HEK293 (cell line): ENCODE measurements around the gene UBALD1.

Experiments used
- HOXA7 ChIP-seq: sonication (generic); formaldehyde crosslinking; IDR thresholded peaks from 2 replicates; pipeline ENCODE4 v1.8.1; 2022; ENCODE audit warnings: missing genetic modification reagents, borderline replicate concordance
- IKZF3 ChIP-seq: fragments of 450-650 bp; IDR thresholded peaks from 2 replicates; pipeline ENCODE4 v1.5.0; 2018; ENCODE audit warnings: missing biosample characterization, mild to moderate bottlenecking, missing genetic modification characterization, moderate library complexity
- KLF7 ChIP-seq: fragments of 450-650 bp; formaldehyde crosslinking; IDR thresholded peaks from 2 replicates; pipeline ENCODE4 v1.5.1; 2016; ENCODE audit warnings: missing biosample characterization, missing genetic modification characterization, borderline replicate concordance
- KLF8 ChIP-seq: fragments of 450-650 bp; formaldehyde crosslinking; IDR thresholded peaks from 2 replicates; pipeline ENCODE4 v1.5.1; 2016; ENCODE audit warnings: missing biosample characterization, missing genetic modification characterization
- TCF7L2 ChIP-seq: IDR thresholded peaks from 2 replicates; pipeline ENCODE4 v1.6.1; 2011; ENCODE audit warnings: low read depth, mild to moderate bottlenecking, inconsistent platforms, low read length, moderate library complexity, borderline replicate concordance
- ZBTB20 ChIP-seq: fragments of 450-650 bp; formaldehyde crosslinking; IDR thresholded peaks from 2 replicates; pipeline ENCODE4 v1.5.1; 2016; ENCODE audit warnings: missing biosample characterization, missing genetic modification characterization
- ZBTB8A ChIP-seq: fragments of 450-650 bp; formaldehyde crosslinking; IDR thresholded peaks from 2 replicates; pipeline ENCODE4 v1.5.1; 2016; ENCODE audit warnings: missing biosample characterization, missing genetic modification characterization
- ZNF169 ChIP-seq: fragments of 450-650 bp; formaldehyde crosslinking; IDR thresholded peaks from 2 replicates; pipeline ENCODE4 v1.5.1; 2016; ENCODE audit warnings: missing biosample characterization, missing genetic modification characterization
- ZNF221 ChIP-seq: fragments of 450-650 bp; formaldehyde crosslinking; IDR thresholded peaks from 2 replicates; pipeline ENCODE4 v1.5.1; 2017; ENCODE audit warnings: missing biosample characterization, missing genetic modification characterization, borderline replicate concordance
- ZNF223 ChIP-seq: fragments of 450-650 bp; formaldehyde crosslinking; IDR thresholded peaks from 2 replicates; pipeline ENCODE4 v1.5.1; 2016; ENCODE audit warnings: missing biosample characterization, missing genetic modification characterization
- ZNF248 ChIP-seq: fragments of 450-650 bp; formaldehyde crosslinking; IDR thresholded peaks from 2 replicates; pipeline ENCODE4 v1.5.1; 2017; ENCODE audit warnings: missing biosample characterization, missing genetic modification characterization
- ZNF280D ChIP-seq: fragments of 450-650 bp; formaldehyde crosslinking; IDR thresholded peaks from 2 replicates; pipeline ENCODE4 v1.5.1; 2016; ENCODE audit warnings: missing biosample characterization, missing genetic modification characterization
- ZNF335 ChIP-seq: fragments of 450-650 bp; formaldehyde crosslinking; conservative IDR thresholded peaks from 2 replicates; pipeline ENCODE4 v1.5.1; 2016; ENCODE audit warnings: missing biosample characterization, missing genetic modification characterization
- ZNF341 ChIP-seq: fragments of 450-650 bp; formaldehyde crosslinking; IDR thresholded peaks from 2 replicates; pipeline ENCODE4; 2016; ENCODE audit warnings: low read depth, missing biosample characterization, missing genetic modification characterization
- ZNF350 ChIP-seq: fragments of 450-650 bp; formaldehyde crosslinking; IDR thresholded peaks from 2 replicates; pipeline ENCODE4 v1.5.0; 2017; ENCODE audit warnings: missing biosample characterization, mild to moderate bottlenecking, missing genetic modification characterization
- ZNF366 ChIP-seq: fragments of 450-650 bp; formaldehyde crosslinking; conservative IDR thresholded peaks from 2 replicates; pipeline ENCODE4 v1.5.1; 2016; ENCODE audit warnings: missing biosample characterization, missing genetic modification characterization
- ZNF416 ChIP-seq: fragments of 450-650 bp; formaldehyde crosslinking; IDR thresholded peaks from 2 replicates; pipeline ENCODE4 v1.5.1; 2016; ENCODE audit warnings: missing biosample characterization, missing genetic modification characterization
- ZNF544 ChIP-seq: fragments of 450-650 bp; formaldehyde crosslinking; IDR thresholded peaks from 2 replicates; pipeline ENCODE4 v1.5.0; 2017; ENCODE audit warnings: missing biosample characterization, missing genetic modification characterization
- ZNF571 ChIP-seq: fragments of 450-650 bp; formaldehyde crosslinking; IDR thresholded peaks from 2 replicates; pipeline ENCODE4 v1.5.0; 2017; ENCODE audit warnings: missing biosample characterization, missing genetic modification characterization
- ZNF600 ChIP-seq: fragments of 450-650 bp; formaldehyde crosslinking; IDR thresholded peaks from 2 replicates; pipeline ENCODE4 v1.5.1; 2016; ENCODE audit warnings: missing biosample characterization, missing genetic modification characterization
- ZNF629 ChIP-seq: fragments of 450-650 bp; formaldehyde crosslinking; IDR thresholded peaks from 2 replicates; pipeline ENCODE4 v1.5.1; 2017; ENCODE audit warnings: missing biosample characterization, missing genetic modification characterization
- ZNF670 ChIP-seq: fragments of 450-650 bp; formaldehyde crosslinking; IDR thresholded peaks from 2 replicates; pipeline ENCODE4 v1.5.1; 2016; ENCODE audit warnings: missing biosample characterization, missing genetic modification characterization, low read depth
- ZNF704 ChIP-seq: fragments of 450-650 bp; formaldehyde crosslinking; IDR thresholded peaks from 2 replicates; pipeline ENCODE4 v1.5.1; 2016; ENCODE audit warnings: missing biosample characterization, missing genetic modification characterization
- ZNF777 ChIP-seq: fragments of 450-650 bp; formaldehyde crosslinking; IDR thresholded peaks from 2 replicates; pipeline ENCODE4 v1.5.1; 2017; ENCODE audit warnings: missing biosample characterization, missing genetic modification characterization, borderline replicate concordance
- ZNF792 ChIP-seq: fragments of 450-650 bp; formaldehyde crosslinking; IDR thresholded peaks from 2 replicates; pipeline ENCODE4 v1.5.1; 2016; ENCODE audit warnings: missing biosample characterization, missing genetic modification characterization
- ZSCAN18 ChIP-seq: fragments of 450-650 bp; formaldehyde crosslinking; IDR thresholded peaks from 2 replicates; pipeline ENCODE4 v1.5.1; 2016; ENCODE audit warnings: missing biosample characterization, missing genetic modification characterization
- TF ChIP-seq, protein P1 (sequence below): fragments of 450-650 bp; formaldehyde crosslinking; IDR thresholded peaks from 2 replicates; pipeline ENCODE4 v1.5.1; 2017; ENCODE audit warnings: missing biosample characterization, missing genetic modification characterization
- TF ChIP-seq, protein P2 (sequence below): fragments of 450-650 bp; formaldehyde crosslinking; conservative IDR thresholded peaks from 2 replicates; pipeline ENCODE4 v1.5.1; 2016; ENCODE audit warnings: low read depth, missing biosample characterization, missing genetic modification characterization

UBALD1 gene

DNA sequence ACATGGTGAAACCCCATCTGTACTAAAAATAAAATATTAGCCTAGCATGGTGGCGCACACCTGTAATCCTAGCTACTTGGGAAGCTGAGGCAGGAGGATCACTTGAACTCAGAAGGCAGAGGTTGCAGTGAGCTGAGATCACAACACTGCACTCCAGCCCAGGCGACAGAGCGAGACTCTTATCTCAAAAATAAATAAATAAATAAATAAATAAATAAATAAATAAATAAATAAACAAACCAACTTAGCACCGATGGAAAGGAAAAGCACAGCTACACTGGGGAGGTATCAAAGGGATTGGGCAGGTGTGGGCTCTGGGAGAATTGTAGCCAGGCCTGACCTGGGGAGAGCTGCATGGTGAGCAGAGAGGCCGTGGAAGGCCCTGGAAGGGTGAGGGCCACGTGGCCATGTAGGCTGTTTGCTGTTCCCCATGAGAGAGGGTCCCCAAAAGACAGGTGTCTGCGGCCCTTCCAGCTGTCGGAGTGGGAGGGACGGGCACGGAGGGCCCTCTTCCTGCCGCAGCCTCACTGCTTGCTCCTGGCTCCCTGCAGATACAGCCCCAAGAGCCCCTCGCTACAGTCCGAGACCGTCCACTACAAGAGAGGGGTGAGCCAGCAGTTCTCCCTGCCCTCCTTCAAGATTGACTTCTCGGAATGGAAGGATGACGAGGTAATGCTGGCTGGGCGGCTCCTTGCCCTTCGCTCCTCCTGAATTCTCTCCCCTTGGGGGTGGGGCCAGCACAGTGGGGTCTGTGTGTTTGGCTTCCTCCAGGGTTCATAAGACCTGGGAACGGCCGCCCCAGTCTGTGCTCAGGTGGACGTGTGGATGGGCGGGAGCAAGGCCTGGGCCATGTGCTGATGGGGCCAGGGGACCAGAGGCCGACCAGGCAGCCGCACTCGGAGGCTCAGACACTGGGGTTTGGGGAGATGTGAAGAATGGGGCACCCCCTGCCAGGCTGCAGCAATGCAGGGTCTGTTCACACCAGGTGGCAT, 42.3 kb upstream of the UBALD1 start (continued):
- TF ChIP-seq KLF7 (tag by site-specific recombination): no peak
- TF ChIP-seq ZNF280D (tag by site-specific recombination): no peak
- no peak for TF ChIP-seq ZNF670
- TF ChIP-seq ZNF416 (tag by site-specific recombination): no peak
- TF ChIP-seq ZBTB20 (tag by site-specific recombination): no peak
- no peak for TF ChIP-seq ZNF350 (tag by site-specific recombination)
- no peak for TF ChIP-seq ZNF248 (tag by site-specific recombination)
- no peak for TF ChIP-seq HOXA7 (CRISPR knock-in tag)
- TF ChIP-seq ZBTB8A (tag by site-specific recombination): peak; percentile 50
- no peak for TF ChIP-seq ZNF221
- TF ChIP-seq, protein P1, sequence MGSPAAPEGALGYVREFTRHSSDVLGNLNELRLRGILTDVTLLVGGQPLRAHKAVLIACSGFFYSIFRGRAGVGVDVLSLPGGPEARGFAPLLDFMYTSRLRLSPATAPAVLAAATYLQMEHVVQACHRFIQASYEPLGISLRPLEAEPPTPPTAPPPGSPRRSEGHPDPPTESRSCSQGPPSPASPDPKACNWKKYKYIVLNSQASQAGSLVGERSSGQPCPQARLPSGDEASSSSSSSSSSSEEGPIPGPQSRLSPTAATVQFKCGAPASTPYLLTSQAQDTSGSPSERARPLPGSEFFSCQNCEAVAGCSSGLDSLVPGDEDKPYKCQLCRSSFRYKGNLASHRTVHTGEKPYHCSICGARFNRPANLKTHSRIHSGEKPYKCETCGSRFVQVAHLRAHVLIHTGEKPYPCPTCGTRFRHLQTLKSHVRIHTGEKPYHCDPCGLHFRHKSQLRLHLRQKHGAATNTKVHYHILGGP: no peak
- TF ChIP-seq TCF7L2: no peak
- no peak for TF ChIP-seq ZNF169 (tag by site-specific recombination)
- TF ChIP-seq ZNF223: no peak
- no peak for TF ChIP-seq ZNF341
- TF ChIP-seq ZNF544 (tag by site-specific recombination): no peak
- no peak for TF ChIP-seq ZNF366 (tag by site-specific recombination)
- no peak for TF ChIP-seq ZNF571
- no peak for TF ChIP-seq ZSCAN18 (tag by site-specific recombination)
- TF ChIP-seq KLF8 (tag by site-specific recombination): no peak
- no peak for TF ChIP-seq ZNF335 (tag by site-specific recombination)
- TF ChIP-seq ZNF792 (tag by site-specific recombination): no peak
- no peak for TF ChIP-seq ZNF704
- TF ChIP-seq, protein P2, sequence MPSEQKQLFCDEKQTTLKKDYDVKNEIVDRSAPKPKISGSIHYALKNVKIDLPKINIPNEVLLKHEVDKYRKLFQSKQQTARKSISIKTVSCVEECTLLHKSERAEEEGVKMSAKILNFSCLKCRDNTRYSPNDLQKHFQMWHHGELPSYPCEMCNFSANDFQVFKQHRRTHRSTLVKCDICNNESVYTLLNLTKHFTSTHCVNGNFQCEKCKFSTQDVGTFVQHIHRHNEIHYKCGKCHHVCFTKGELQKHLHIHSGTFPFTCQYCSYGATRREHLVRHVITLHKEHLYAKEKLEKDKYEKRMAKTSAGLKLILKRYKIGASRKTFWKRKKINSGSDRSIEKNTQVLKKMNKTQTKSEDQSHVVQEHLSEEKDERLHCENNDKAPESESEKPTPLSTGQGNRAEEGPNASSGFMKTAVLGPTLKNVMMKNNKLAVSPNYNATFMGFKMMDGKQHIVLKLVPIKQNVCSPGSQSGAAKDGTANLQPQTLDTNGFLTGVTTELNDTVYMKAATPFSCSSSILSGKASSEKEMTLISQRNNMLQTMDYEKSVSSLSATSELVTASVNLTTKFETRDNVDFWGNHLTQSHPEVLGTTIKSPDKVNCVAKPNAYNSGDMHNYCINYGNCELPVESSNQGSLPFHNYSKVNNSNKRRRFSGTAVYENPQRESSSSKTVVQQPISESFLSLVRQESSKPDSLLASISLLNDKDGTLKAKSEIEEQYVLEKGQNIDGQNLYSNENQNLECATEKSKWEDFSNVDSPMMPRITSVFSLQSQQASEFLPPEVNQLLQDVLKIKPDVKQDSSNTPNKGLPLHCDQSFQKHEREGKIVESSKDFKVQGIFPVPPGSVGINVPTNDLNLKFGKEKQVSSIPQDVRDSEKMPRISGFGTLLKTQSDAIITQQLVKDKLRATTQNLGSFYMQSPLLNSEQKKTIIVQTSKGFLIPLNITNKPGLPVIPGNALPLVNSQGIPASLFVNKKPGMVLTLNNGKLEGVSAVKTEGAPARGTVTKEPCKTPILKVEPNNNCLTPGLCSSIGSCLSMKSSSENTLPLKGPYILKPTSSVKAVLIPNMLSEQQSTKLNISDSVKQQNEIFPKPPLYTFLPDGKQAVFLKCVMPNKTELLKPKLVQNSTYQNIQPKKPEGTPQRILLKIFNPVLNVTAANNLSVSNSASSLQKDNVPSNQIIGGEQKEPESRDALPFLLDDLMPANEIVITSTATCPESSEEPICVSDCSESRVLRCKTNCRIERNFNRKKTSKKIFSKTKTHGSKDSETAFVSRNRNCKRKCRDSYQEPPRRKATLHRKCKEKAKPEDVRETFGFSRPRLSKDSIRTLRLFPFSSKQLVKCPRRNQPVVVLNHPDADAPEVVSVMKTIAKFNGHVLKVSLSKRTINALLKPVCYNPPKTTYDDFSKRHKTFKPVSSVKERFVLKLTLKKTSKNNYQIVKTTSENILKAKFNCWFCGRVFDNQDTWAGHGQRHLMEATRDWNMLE (tag by site-specific recombination): peak; percentile 71
- no peak for TF ChIP-seq ZNF600 (tag by site-specific recombination)
- TF ChIP-seq ZNF777: no peak
- TF ChIP-seq IKZF3: no peak
- no peak for TF ChIP-seq ZNF629 (tag by site-specific recombination)
